Natural killer cell (primary cell): ENCODE results near the gene LRRC8C. TPM values are rescaled to one million over a fixed set of nuclear protein-coding genes. Genes with fewer than 3 reads are reported as not detected.

ENCODE experiments used
- ATAC-seq, 3 donors: fragments of 150-1000 bp in 2 of 3; fragments of 200-7000 bp in 1 of 3; cut with Tn5 transposase; 1 replicate in 1 of 3; 2 replicates in 2 of 3; pipeline ENCODE4 v1.10.0; 2021; ENCODE audit warnings: mild to moderate bottlenecking in 2 of 3, moderate library complexity in 2 of 3
- DNase-seq, 2 donors: peaks; one replicate each; pipeline versions ENCODE4 v3.0.0 to v3.0.0-alpha.2; 2013 to 2021; ENCODE audit warnings: mixed read lengths in 1 of 2
- H3K27ac ChIP-seq: one replicate; pipeline ENCODE4 v1.5.1; 2013; ENCODE audit warnings: mild to moderate bottlenecking, low read length
- H3K27me3 ChIP-seq: one replicate; pipeline ENCODE4 v1.6.1; 2013; ENCODE audit warnings: low read length; ENCODE audit not compliant: control insufficient read depth, insufficient read depth
- H3K36me3 ChIP-seq: one replicate; pipeline ENCODE4 v1.6.1; 2013; ENCODE audit warnings: low read length; ENCODE audit not compliant: control insufficient read depth, insufficient read depth
- H3K4me1 ChIP-seq: one replicate; pipeline ENCODE4 v1.6.1; 2013; ENCODE audit warnings: low read length; ENCODE audit not compliant: control insufficient read depth, insufficient read depth
- H3K4me3 ChIP-seq: one replicate; pipeline ENCODE4 v1.5.1; 2013; ENCODE audit warnings: low read length
- H3K9me3 ChIP-seq: one replicate; pipeline ENCODE4 v1.6.1; 2013; ENCODE audit warnings: low read length; ENCODE audit not compliant: control insufficient read depth, insufficient read depth
- H3K27ac Mint-ChIP-seq, 2 donors: one replicate each; pipeline ENCODE4 v1.8.0; 2022; ENCODE audit warnings: mild to moderate bottlenecking in 2 of 2, mixed read lengths in 2 of 2, moderate library complexity in 1 of 2
- H3K27me3 Mint-ChIP-seq, 2 donors: one replicate each; pipeline ENCODE4 v1.8.0; 2022; ENCODE audit warnings: low read depth in 2 of 2, mixed read lengths in 2 of 2
- H3K36me3 Mint-ChIP-seq: one replicate; pipeline ENCODE4 v1.8.0; 2022; ENCODE audit warnings: mixed read lengths
- H3K4me1 Mint-ChIP-seq, 2 donors: one replicate each; pipeline ENCODE4 v1.8.0; 2022; ENCODE audit warnings: mixed read lengths in 2 of 2
- H3K4me3 Mint-ChIP-seq: one replicate; pipeline ENCODE4 v1.8.0; 2022; ENCODE audit warnings: mild to moderate bottlenecking, moderate library complexity, mixed read lengths
- H3K9me3 Mint-ChIP-seq, 2 donors: one replicate each; pipeline ENCODE4 v1.8.0; 2022; ENCODE audit warnings: mixed read lengths in 2 of 2
- WGBS: methylation state at CpG from one replicate; pipeline ENCODE4 v1.1.7; 2013; ENCODE audit warnings: missing lambda C conversion rate; ENCODE audit not compliant: insufficient coverage; 5-methylcytosine and 5-hydroxymethylcytosine counted together
- intact Hi-C: fragments of 100-400 bp; cut with micrococcal nuclease; formaldehyde crosslinking; loops from one replicate; pipeline ENCODE4 v1.14.2; 2022
- total RNA-seq, 4 donors: library from RNA; stranded (reverse); fragments of 120-200 nt in 1 of 4; gene quantifications; one replicate each; pipeline versions ENCODE4 v1.2.3 to v1.2.4, GENCODE V29; 2013 to 2022
- TF ChIP-seq, protein P1 (sequence below): fragments of 200-600 bp; IDR thresholded peaks from one replicate; pipeline ENCODE4 v1.8.0; 2022; ENCODE audit warnings: antibody characterized with exemption

Gene LRRC8C
- total RNA-seq, 3 donors from 2014 or later (not counting 1 experiment from before 2014, with no cell fraction given): 7.6 to 19.1 (median 15.1) TPM

DNA sequence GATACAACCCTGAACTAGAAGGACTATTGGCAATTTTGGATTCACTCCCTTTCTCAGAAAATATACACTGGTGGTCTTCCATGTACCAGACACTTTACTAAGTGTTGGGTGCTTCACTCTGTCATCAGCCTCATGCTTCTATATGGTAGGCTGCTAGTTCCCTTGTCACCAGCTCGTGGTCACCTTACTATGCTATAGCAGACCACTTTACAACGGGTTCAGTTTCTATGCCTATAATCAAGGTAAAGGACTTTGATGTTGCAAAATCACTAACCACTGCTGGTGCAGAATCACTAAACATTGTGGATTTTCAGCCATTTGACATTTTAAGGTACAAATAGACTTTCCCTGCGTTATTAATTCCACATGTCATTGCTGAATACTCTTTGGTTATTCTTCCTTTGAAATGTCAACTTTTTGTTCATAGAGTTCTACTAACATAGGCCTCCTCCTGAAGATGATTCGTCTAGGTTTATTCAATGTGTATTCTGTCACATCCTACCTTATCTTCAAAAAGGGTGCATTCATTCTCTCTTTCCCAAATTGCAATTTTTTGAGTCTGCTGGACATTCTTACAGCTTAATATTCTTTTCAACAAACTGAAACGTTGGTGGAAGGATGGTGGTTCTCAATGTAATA is 78.3 kb downstream of the LRRC8C start:
- H3K4me1 Mint-ChIP-seq: peaks cover 8 to 30% of the 10 kb centered on the region in 2 donors
- no peak for ATAC-seq

DNA sequence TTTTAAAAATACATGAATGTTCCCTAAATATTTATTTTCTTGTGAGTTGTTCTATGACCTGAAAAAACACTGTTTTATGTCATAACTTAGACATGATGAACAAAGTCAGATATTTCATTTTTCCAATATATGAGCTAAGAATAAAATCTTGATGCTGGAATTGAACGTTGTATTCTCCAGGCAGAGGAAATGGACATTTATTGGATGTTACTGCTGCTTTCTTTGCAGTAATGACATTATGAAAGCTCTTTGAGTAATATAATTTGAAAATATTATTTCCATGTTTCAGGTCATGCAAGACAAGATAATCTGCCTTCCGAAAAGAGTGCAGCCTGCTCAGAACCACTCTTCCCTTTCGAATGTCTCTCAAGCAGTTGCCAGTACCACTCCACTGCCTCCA is 79.5 kb downstream of the LRRC8C start:
- Mint-ChIP-seq H3K36me3 (peaks cover 23% of the 10 kb centered on the region), H3K27ac (no peak overlapping the region), H3K4me1 (peaks cover 8 to 30% of the 10 kb centered on the region in 2 donors), H3K27me3 (no peaks in the 10 kb centered on the region), H3K9me3 (no peaks in the 10 kb centered on the region), H3K4me3 (no peak overlapping the region)
- no peaks in the 10 kb centered on the region for H3K9me3 ChIP-seq
- H3K36me3 ChIP-seq: peaks cover 26% of the 10 kb centered on the region
- intact Hi-C loops: no loop called here
- H3K27ac ChIP-seq: no peak overlapping the region
- 98% methylated on average over 3 of the region's 3 CpGs for WGBS
- ATAC-seq (no peak), DNase-seq (no peak)
- TF ChIP-seq, protein P1, sequence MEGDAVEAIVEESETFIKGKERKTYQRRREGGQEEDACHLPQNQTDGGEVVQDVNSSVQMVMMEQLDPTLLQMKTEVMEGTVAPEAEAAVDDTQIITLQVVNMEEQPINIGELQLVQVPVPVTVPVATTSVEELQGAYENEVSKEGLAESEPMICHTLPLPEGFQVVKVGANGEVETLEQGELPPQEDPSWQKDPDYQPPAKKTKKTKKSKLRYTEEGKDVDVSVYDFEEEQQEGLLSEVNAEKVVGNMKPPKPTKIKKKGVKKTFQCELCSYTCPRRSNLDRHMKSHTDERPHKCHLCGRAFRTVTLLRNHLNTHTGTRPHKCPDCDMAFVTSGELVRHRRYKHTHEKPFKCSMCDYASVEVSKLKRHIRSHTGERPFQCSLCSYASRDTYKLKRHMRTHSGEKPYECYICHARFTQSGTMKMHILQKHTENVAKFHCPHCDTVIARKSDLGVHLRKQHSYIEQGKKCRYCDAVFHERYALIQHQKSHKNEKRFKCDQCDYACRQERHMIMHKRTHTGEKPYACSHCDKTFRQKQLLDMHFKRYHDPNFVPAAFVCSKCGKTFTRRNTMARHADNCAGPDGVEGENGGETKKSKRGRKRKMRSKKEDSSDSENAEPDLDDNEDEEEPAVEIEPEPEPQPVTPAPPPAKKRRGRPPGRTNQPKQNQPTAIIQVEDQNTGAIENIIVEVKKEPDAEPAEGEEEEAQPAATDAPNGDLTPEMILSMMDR: no peak
- no peaks in the 10 kb centered on the region for H3K27me3 ChIP-seq
- H3K4me3 ChIP-seq: no peak overlapping the region
- no peaks in the 10 kb centered on the region for H3K4me1 ChIP-seq

More for the DNA sequence above, 78.3 kb downstream of the LRRC8C start:
- no peak overlapping the region for H3K27ac Mint-ChIP-seq
- intact Hi-C loops: no loop called here
- H3K4me1 ChIP-seq: no peaks in the 10 kb centered on the region
- no peaks in the 10 kb centered on the region for H3K9me3 ChIP-seq
- no peaks in the 10 kb centered on the region for H3K27me3 Mint-ChIP-seq
- 80% methylated on average over 4 of the region's 5 CpGs for WGBS
- no peak overlapping the region for H3K4me3 Mint-ChIP-seq
- H3K27me3 ChIP-seq: no peaks in the 10 kb centered on the region
- TF ChIP-seq, protein P1: no peak
- no peak for DNase-seq
- no peak overlapping the region for H3K4me3 ChIP-seq
- no peak overlapping the region for H3K27ac ChIP-seq
- H3K36me3 ChIP-seq: peaks cover 26% of the 10 kb centered on the region
- H3K9me3 Mint-ChIP-seq: no peaks in the 10 kb centered on the region
- peaks cover 23% of the 10 kb centered on the region for H3K36me3 Mint-ChIP-seq

DNA sequence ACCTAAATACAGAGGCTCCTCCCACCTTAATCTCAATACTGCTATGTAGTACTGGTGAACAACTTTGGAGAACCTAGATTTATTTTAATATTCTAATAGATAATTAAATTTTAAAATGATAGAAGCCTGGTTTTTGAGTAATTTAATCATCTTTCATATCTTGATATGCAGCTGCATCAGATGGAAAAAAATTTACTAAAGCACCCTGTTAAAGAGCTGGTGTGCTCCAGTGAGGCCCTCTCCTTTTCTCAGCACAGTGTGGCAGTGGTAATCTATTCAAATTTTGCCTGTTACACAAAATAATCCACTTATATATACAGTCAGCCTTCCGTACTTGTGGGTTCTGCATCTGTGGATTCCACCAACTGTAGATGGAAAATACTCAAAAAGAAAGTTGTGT is 82.8 kb downstream of the LRRC8C start:
- Mint-ChIP-seq H3K4me3 (no peak overlapping the region), H3K36me3 (peaks cover 12% of the 10 kb centered on the region)

More for the DNA sequence above, 82.8 kb downstream of the LRRC8C start:
- DNase-seq: no peak
- no peak overlapping the region for H3K27ac ChIP-seq
- Mint-ChIP-seq H3K27me3 (no peaks in the 10 kb centered on the region), H3K27ac (no peak overlapping the region), H3K9me3 (no peaks in the 10 kb centered on the region), H3K4me1 (peaks cover 26 to 34% of the 10 kb centered on the region in 2 donors)
- intact Hi-C loops: no loop called here
- no peak overlapping the region for H3K4me3 ChIP-seq
- peaks cover 8% of the 10 kb centered on the region for H3K4me1 ChIP-seq
- no peaks in the 10 kb centered on the region for H3K27me3 ChIP-seq
- H3K9me3 ChIP-seq: no peaks in the 10 kb centered on the region
- ATAC-seq: no peak
- 83% methylated on average over 1 of the region's 1 CpG for WGBS
- H3K36me3 ChIP-seq: peaks cover 26% of the 10 kb centered on the region
- TF ChIP-seq, protein P1: no peak
